ENCODE measurements around the gene CNTNAP3.
"Not testable (repeated sequence)": the region's sequence is repeated elsewhere in the genome, so short reads cannot be mapped to it uniquely, and the experiment has no call there.

CNTNAP3 gene

DNA sequence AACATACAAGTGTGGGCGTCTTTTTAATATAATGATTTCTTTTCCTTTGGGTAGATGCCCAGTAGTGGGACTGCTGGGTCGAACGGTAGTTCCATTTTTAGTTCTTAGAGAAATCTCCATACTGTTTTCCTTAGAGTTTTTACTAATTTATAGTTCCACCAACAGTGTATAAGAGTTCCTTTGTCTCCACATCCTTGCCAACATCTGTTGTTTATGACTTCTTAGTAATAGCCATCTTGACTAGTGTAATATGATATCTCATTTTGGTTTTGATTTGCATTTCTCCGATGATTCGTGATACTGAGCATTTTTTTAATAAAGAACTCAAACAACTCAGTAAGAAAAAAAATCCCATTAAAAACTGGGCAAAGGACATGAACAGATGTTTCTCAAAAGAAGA, 225.0 kb downstream of the CNTNAP3 start:
- DNase-seq, result not testable (repeated sequence)

- DNase-seq, result not testable (repeated sequence)
These were observed 233.5 kb downstream of the CNTNAP3 start for GRCh38 chr9:39054453-39054852.

DNA sequence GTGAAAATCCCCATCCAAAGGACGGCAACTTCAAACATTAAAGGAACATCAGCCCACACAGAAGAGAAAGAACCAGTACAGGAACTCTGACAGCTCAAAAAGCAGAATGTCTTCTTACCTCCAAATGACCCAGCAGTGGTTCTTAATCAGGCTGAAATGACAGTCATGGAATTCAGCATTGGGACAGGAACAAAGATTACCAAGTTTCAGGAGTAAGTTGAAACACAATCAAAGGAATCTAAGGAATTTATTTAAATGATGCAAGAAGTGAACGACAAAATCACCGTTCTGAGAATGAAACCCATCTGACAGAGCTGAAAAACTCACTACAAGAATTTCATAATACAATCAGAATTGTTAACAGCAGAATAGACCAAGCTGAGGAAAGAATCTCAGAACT, 241.1 kb downstream of the CNTNAP3 start:
- DNase-seq, result not testable (repeated sequence)

DNA sequence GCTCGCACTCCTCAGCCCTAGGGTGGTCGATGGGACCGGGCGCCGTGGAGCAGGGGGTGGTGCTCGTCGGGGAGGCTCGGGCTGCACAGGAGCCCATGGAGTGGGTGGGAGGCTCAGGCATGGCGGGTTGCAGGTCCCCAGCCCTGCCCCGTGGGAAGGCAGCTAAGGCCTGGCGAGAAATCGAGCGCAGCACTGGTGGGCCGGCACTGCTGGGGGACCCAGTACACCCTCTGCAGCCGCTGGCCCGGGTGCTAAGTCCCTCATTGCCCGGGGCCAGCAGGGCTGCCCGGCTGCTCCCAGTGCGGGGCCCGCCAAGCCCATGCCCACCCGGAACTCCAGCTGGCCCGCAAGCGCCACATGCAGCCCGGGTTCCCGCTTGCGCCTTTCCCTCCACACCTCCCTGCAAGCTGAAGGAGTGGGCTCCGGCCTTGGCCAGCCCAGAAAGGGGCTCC, 245.6 kb downstream of the CNTNAP3 start:
- not testable (repeated sequence) for DNase-seq

DNA sequence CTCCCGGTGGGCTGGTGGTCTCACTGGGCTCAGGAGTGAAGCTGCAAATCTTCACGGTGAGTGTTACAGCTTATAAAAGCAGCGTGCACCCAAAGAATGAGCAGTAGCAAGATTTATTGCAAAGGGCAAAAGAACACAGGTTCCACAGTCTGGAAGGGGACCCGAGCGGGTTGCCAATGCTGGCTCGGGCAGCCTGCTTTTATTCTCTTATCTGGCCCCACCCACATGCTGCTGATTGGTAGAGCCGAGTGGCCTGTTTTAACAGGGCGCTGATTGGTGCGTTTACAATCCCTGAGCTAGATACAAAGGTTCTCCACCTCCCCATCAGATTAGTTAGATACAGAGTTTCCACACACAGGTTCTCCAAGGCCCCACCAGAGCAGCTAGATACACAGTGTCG, 246.2 kb downstream of the CNTNAP3 start:
- not testable (repeated sequence) for DNase-seq

DNA sequence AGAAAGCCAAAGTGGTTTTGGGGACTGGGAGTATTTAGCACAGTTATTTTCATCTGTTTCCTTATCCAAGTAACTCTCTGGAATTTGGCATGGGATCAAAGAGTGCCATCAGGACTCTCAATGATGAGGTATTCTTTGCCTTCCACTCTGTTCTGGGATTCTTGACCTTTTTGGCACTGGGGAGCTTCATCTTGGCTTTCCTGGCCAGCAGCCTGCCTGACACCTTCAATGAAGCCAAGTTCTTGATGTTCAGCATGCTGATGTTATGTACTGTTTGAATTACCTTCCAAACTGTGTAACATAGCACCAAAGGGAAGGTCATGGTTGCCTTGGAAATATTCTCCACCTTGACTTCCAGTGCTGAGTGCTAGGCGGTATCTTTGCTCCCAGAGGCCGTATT, 248.8 kb downstream of the CNTNAP3 start:
- not testable (repeated sequence) for DNase-seq

- not testable (repeated sequence) for DNase-seq
These were observed 249.7 kb downstream of the CNTNAP3 start for GRCh38 chr9:39038221-39038620.

GRCh38 chr9:39033849-39034248, 254.1 kb downstream of the CNTNAP3 start:
- DNase-seq, result not testable (repeated sequence)

DNA sequence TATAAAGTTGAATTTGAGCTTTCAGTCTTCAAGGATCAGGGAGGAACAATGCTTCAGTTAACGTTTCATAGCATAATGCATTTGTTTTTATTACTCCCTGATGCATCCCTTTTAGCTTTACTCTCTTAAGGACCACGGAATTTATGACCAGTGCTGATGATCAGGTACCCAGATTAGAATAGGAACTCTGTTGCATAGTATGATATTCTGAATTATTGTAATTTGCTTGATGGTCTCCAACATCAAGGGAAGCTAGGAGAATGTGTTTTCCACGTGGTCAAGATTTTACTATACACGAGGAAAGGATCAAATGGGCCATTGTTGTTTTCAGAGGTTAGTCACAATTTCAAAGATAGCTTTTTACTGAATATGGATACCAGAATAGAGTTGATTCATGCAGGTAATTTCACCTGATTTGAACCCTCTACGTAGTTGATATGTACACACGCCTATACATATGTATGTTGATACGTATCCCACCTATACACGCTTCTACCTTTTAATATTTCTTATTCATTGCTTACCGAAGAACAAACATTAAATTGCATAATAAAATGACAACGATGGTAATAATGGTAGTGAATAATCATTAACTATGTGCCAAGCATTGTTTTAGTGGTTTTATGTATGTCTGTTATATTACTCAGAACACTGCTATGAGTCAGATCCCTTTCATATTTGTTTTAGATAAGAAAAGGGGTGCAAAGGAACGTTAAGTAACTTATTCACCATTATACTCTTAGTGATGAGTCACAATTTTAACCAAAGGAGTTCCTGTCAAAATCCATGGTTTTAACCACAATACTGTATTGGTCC, 257.6 kb downstream of the CNTNAP3 start:
- not testable (repeated sequence) for DNase-seq

DNA sequence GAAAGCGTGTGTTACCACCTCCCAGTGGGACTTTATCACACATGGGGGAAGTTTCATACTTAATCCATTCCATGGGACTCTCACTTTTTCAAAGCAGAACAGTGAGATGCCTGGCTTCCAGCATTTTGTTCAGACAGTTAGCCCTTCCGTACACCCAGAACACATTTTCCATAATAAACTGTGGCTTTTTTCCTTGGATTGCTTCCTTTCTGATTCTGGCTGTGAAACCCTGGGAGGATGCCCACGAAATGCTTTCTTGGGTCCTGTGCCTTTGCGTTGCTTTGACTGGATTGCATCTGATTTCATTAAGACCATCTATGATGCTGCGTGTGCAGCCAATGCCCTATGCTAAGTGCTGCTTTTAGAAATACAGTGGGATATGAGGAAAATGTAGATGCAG, 259.1 kb downstream of the CNTNAP3 start:
- DNase-seq, result not testable (repeated sequence)

DNA sequence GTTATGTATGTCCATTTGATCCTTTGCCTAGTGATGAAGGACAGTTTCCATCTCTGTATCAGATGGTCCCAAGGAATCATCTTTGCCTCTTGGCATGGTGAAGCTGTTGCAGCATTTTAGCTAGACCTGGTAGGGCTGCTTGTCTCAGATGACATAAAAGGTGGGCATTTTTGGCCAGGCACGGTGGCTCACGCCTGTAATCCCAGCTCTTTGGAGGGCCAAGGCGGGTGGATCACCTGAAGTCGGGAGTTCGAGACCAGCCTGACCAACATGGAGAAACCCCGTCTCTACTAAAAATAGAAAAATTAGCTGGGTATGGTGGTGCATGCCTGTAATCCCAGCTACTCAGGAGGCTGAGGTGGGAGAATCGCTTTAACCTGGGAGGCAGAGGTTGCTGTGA, 259.8 kb downstream of the CNTNAP3 start:
- DNase-seq, result not testable (repeated sequence)

GRCh38 chr9:39025911-39026588, 261.9 kb downstream of the CNTNAP3 start:
- DNase-seq, result not testable (repeated sequence)
